OCI-LY7 (cell line): ENCODE measurements around the gene R3HDM4. TPM values are rescaled to one million over a fixed set of nuclear protein-coding genes. Genes with fewer than 3 reads are reported as not detected.

ENCODE experiments used
- BruUV-seq: library from RNA; stranded (reverse); fragments of 400-500 nt; replicated peaks from 2 replicates; lab custom pipeline; 2021; lab: Mats Ljungman, UMichigan
- CTCF ChIA-PET: fragments of 300-600 bp; sonication (Branson Sonifier 250); formaldehyde crosslinking; loops from one replicate; lab custom pipeline; 2022; ENCODE audit warnings: antibody characterized with exemption; ENCODE audit not compliant: unreplicated experiment; lab: Charles Lee
- POLR2A ChIA-PET: fragments of 300-600 bp; sonication (Branson Sonifier 250); formaldehyde crosslinking; loops from one replicate; lab custom pipeline; 2022; ENCODE audit warnings: antibody characterized with exemption; lab: Charles Lee
- DNase-seq: peaks from one replicate; pipeline ENCODE4 v3.0.0-alpha.2; 2015; ENCODE audit warnings: low spot score
- H2AFZ ChIP-seq: fragments of 200-600 bp; sonication (generic), shearing (Covaris generic); 2 replicates; pipeline ENCODE4 v1.6.1; 2014; ENCODE audit warnings: mild to moderate bottlenecking, antibody characterized with exemption, low read length, moderate library complexity
- H3K27ac ChIP-seq: fragments of 200-600 bp; sonication (generic); 2 replicates; pipeline ENCODE4 v1.5.1; 2014; ENCODE audit warnings: mixed run types, low read depth, mild to moderate bottlenecking, moderate library complexity, low read length, inconsistent platforms; ENCODE audit not compliant: poor library complexity, severe bottlenecking
- H3K36me3 ChIP-seq: fragments of 200-600 bp; sonication (generic); 2 replicates; pipeline ENCODE4 v1.6.1; 2014; ENCODE audit warnings: mild to moderate bottlenecking, antibody characterized with exemption, low read length, moderate library complexity, mixed read lengths; ENCODE audit not compliant: insufficient read depth
- H3K4me1 ChIP-seq: fragments of 200-600 bp; sonication (generic); 2 replicates; pipeline ENCODE4 v1.5.1; 2014; ENCODE audit warnings: mild to moderate bottlenecking, low read length; ENCODE audit not compliant: insufficient read depth, poor library complexity, severe bottlenecking
- H3K4me2 ChIP-seq: fragments of 200-600 bp; sonication (generic); 2 replicates; pipeline ENCODE4 v1.6.1; 2014; ENCODE audit warnings: mild to moderate bottlenecking, low read length
- H3K4me3 ChIP-seq: fragments of 200-600 bp; sonication (generic); 2 replicates; pipeline ENCODE4 v1.5.1; 2014; ENCODE audit warnings: mild to moderate bottlenecking, low read depth, low read length; ENCODE audit not compliant: poor library complexity, severe bottlenecking
- H3K79me2 ChIP-seq: fragments of 200-600 bp; sonication (generic); 2 replicates; pipeline ENCODE4 v1.6.1; 2016; ENCODE audit warnings: low read depth, mild to moderate bottlenecking, low read length, moderate library complexity, mixed read lengths; ENCODE audit not compliant: insufficient read depth
- H3K9me2 ChIP-seq: fragments of 200-600 bp; sonication (generic); 2 replicates; pipeline ENCODE4 v1.6.1; 2016; ENCODE audit warnings: mild to moderate bottlenecking, low read length, mixed read lengths; ENCODE audit not compliant: insufficient read depth
- H3K9me3 ChIP-seq: fragments of 200-600 bp; sonication (generic); 2 replicates; pipeline ENCODE4 v1.6.1; 2014; ENCODE audit warnings: mild to moderate bottlenecking, mixed run types, low read length, mixed read lengths
- H4K20me1 ChIP-seq: fragments of 200-600 bp; sonication (generic); 2 replicates; pipeline ENCODE4 v1.6.1; 2014; ENCODE audit warnings: mild to moderate bottlenecking, antibody characterized with exemption, low read length, moderate library complexity, mixed read lengths; ENCODE audit not compliant: insufficient read depth
- CTCF ChIP-seq: fragments of 200-600 bp; sonication (generic); conservative IDR thresholded peaks from 2 replicates; pipeline ENCODE4 v1.5.1; 2014; ENCODE audit warnings: mild to moderate bottlenecking, antibody characterized with exemption, low read length, moderate library complexity, mixed read lengths
- EZH2phosphoT487 ChIP-seq: fragments of 200-600 bp; sonication (generic); IDR thresholded peaks from 2 replicates; pipeline ENCODE4 v1.6.1; 2018; ENCODE audit warnings: low read depth, borderline replicate concordance, mild to moderate bottlenecking, mixed run types, antibody characterized with exemption, low read length, moderate library complexity, mixed read lengths
- intact Hi-C: fragments of 100-400 bp; cut with micrococcal nuclease; formaldehyde crosslinking; loops from one replicate; pipeline ENCODE4 v1.10.0; 2022; ENCODE audit not compliant: unreplicated experiment
- total RNA-seq, 2 experiments: library from RNA; depleted of rRNA in 1 of 2; stranded (reverse); fragments of >200 nt in 1 of 2; shearing (Covaris generic) in 1 of 2; gene quantifications; 2 replicates each; pipeline ENCODE4 v1.2.3, GENCODE V29; 2014 to 2022

The R3HDM4 gene
- total RNA-seq, 2 experiments from 2014 or later: 43.5 to 64.9 TPM

- H3K4me1 ChIP-seq: no peaks in the 10 kb centered on the region
- CTCF ChIA-PET: no interaction called here
These were observed 22.0 kb upstream of the R3HDM4 start for GRCh38 chr19:934865-935479.

GRCh38 chr19:934197-934840 is 21.3 kb upstream of the R3HDM4 start:
- no TSS peak for BruUV-seq
- Histone ChIP-seq H3K27ac (no peak overlapping the region), H4K20me1 (no peaks in the 10 kb centered on the region), H2AFZ (no peak overlapping the region), H3K4me1 (no peaks in the 10 kb centered on the region), H3K4me3 (no peak overlapping the region), H3K9me3 (no peaks in the 10 kb centered on the region), H3K9me2 (no peaks in the 10 kb centered on the region), H3K79me2 (no peaks in the 10 kb centered on the region), H3K4me2 (no peak overlapping the region), H3K36me3 (no peaks in the 10 kb centered on the region)
- intact Hi-C loops: no loop called here
- ChIA-PET CTCF (no interaction called here), POLR2A (no interaction called here)
- TF ChIP-seq EZH2phosphoT487: no peak
- no peak for TF ChIP-seq CTCF
- DNase-seq: no peak

More at GRCh38 chr19:934865-935479, 22.0 kb upstream of the R3HDM4 start:
- Histone ChIP-seq H3K79me2 (no peaks in the 10 kb centered on the region), H4K20me1 (no peaks in the 10 kb centered on the region), H3K9me3 (no peaks in the 10 kb centered on the region), H3K4me3 (no peak overlapping the region), H3K27ac (no peak overlapping the region), H2AFZ (no peak overlapping the region), H3K4me2 (no peak overlapping the region), H3K9me2 (no peaks in the 10 kb centered on the region), H3K36me3 (no peaks in the 10 kb centered on the region)
- no TSS peak for BruUV-seq
- intact Hi-C loops: no loop called here
- TF ChIP-seq EZH2phosphoT487: no peak
- no peak for TF ChIP-seq CTCF
- POLR2A ChIA-PET: no interaction called here
- DNase-seq: no peak

GRCh38 chr19:933553-933882 is 20.5 kb upstream of the R3HDM4 start:
- no peaks in the 10 kb centered on the region for H3K36me3 ChIP-seq
- H3K79me2 ChIP-seq: no peaks in the 10 kb centered on the region
- no peaks in the 10 kb centered on the region for H3K9me3 ChIP-seq
- intact Hi-C loops: no loop called here
- H4K20me1 ChIP-seq: no peaks in the 10 kb centered on the region
- H3K4me2 ChIP-seq: no peak overlapping the region
- no peak overlapping the region for H3K4me3 ChIP-seq
- ChIA-PET POLR2A (no interaction called here), CTCF (no interaction called here)
- no peak for TF ChIP-seq EZH2phosphoT487
- no peak for TF ChIP-seq CTCF
- no peak for DNase-seq
- no peak overlapping the region for H3K27ac ChIP-seq
- no peaks in the 10 kb centered on the region for H3K4me1 ChIP-seq
- H2AFZ ChIP-seq: no peak overlapping the region
- no TSS peak for BruUV-seq
- no peaks in the 10 kb centered on the region for H3K9me2 ChIP-seq
